ENCODE measurements around the gene CD109. TPM values are rescaled to one million over a fixed set of nuclear protein-coding genes. Genes with fewer than 3 reads are reported as not detected.

CD109 gene
- total and polyA plus RNA-seq, 2 of the 8 experiments (the other 6 are each of a cell fraction or from before 2014, with no cell fraction given): 1.4 to 5.3 TPM

DNA sequence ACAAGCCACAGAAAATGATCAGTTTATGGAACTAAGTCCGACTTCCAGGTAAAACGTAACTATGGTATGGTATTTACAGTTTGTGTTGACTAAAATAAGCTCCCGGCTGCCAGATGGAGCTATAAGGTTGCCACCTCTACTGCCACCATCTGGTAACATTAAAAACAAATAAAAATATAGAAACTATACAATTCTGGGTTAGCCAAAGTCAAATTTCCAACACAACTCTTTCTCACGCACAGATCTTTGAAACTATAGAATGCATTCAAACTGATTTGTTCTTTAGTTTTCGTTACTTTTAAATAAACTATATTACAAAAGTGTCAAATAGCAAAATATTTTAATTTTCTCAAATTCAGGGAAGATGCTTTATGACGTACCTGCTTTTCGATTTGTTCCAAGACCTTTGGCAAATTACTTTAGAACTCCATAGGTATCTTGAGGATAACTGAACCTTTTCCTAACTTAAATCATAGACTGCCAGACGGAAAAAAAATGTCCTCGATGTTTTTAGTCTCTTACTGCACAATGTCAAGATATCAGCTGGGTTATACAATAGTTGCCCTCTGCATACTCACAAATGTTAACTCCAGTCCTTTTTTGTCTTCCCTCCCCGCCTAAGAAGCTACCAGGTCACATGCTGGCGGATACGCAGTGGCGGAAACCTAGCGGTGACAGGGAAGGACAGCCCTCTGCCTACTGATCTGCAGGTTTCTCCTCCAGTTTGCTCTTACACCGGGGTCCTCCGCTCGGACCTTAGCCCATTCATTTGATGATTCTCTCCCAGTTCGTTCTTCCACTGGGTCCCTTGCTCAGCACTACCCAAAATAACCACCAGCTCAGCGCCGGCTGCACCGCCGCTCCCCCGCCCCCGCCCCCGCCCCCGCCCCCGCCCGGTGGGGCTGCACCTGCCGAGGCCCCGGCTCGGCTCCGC lies 43.1 kb upstream of the CD109 start (continued):
- TF ChIP-seq, protein P1, sequence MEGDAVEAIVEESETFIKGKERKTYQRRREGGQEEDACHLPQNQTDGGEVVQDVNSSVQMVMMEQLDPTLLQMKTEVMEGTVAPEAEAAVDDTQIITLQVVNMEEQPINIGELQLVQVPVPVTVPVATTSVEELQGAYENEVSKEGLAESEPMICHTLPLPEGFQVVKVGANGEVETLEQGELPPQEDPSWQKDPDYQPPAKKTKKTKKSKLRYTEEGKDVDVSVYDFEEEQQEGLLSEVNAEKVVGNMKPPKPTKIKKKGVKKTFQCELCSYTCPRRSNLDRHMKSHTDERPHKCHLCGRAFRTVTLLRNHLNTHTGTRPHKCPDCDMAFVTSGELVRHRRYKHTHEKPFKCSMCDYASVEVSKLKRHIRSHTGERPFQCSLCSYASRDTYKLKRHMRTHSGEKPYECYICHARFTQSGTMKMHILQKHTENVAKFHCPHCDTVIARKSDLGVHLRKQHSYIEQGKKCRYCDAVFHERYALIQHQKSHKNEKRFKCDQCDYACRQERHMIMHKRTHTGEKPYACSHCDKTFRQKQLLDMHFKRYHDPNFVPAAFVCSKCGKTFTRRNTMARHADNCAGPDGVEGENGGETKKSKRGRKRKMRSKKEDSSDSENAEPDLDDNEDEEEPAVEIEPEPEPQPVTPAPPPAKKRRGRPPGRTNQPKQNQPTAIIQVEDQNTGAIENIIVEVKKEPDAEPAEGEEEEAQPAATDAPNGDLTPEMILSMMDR (IDR thresholded peaks at IDR 0.05; ENCODE audit: control extremely low read depth in 1 of 3, insufficient read depth in 1 of 3, low read depth in 1 of 3, low read length in 3 of 3): peak in 2 of 3 experiments; percentile 34 to 40; a peak in 3 of 4 replicates
- TF ChIP-seq BRCA1 (IDR thresholded peaks at IDR 0.05; ENCODE audit: low read depth, low read length) (no peak), BACH1 (IDR thresholded peaks at IDR 0.05; ENCODE audit: low read length) (no peak), SUZ12 (IDR thresholded peaks at IDR 0.05; ENCODE audit: low read length) (no peak), CBX5 (IDR thresholded peaks at IDR 0.05; ENCODE audit: low read depth, low read length) (no peak), SP2 (IDR thresholded peaks at IDR 0.05; ENCODE audit: low read length) (no peak), EGR1 (IDR thresholded peaks at IDR 0.05; ENCODE audit: borderline replicate concordance, low read depth, low read length) (no peak), TBP (IDR thresholded peaks at IDR 0.05; ENCODE audit: low read depth, low read length) (peak; percentile 59), SIX5 (IDR thresholded peaks at IDR 0.05; ENCODE audit: low read depth, low read length) (no peak), YY1 (IDR thresholded peaks at IDR 0.05; ENCODE audit: low read depth, low read length) (no peak)

Data from H1 (cell line).